ENCODE data around the gene LAMA2. TPM values are rescaled to one million over a fixed set of nuclear protein-coding genes. Genes with fewer than 3 reads are reported as not detected.

The LAMA2 gene
- polyA plus RNA-seq, 1 donor from 2014 or later: 2.5 TPM

- no peak overlapping the region for H3K4me2 ChIP-seq (ENCODE audit: low read length)
- H3K9ac ChIP-seq (ENCODE audit: low read length): no peak overlapping the region
- no peaks in the 10 kb centered on the region for H3K9me2 ChIP-seq (ENCODE audit: insufficient read depth, low read length)
- no peaks in the 10 kb centered on the region for H4K20me1 ChIP-seq (ENCODE audit: insufficient read depth)
- H3K27ac ChIP-seq (ENCODE audit: low read length): no peak overlapping the region
- no peaks in the 10 kb centered on the region for H3K9me3 ChIP-seq (ENCODE audit: low read length)
- H2AFZ ChIP-seq (ENCODE audit: low read depth, low read length): no peak overlapping the region
- H3K4me3 ChIP-seq (ENCODE audit: low read length): no peak overlapping the region
- no peaks in the 10 kb centered on the region for H3K79me2 ChIP-seq (replicated peaks; ENCODE audit: insufficient read depth, low read length)
- TF ChIP-seq, protein P1, sequence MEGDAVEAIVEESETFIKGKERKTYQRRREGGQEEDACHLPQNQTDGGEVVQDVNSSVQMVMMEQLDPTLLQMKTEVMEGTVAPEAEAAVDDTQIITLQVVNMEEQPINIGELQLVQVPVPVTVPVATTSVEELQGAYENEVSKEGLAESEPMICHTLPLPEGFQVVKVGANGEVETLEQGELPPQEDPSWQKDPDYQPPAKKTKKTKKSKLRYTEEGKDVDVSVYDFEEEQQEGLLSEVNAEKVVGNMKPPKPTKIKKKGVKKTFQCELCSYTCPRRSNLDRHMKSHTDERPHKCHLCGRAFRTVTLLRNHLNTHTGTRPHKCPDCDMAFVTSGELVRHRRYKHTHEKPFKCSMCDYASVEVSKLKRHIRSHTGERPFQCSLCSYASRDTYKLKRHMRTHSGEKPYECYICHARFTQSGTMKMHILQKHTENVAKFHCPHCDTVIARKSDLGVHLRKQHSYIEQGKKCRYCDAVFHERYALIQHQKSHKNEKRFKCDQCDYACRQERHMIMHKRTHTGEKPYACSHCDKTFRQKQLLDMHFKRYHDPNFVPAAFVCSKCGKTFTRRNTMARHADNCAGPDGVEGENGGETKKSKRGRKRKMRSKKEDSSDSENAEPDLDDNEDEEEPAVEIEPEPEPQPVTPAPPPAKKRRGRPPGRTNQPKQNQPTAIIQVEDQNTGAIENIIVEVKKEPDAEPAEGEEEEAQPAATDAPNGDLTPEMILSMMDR (IDR thresholded peaks at IDR 0.05; ENCODE audit: poor library complexity, severe bottlenecking): no peak
- no peaks in the 10 kb centered on the region for H3K36me3 ChIP-seq (ENCODE audit: insufficient read depth, low read length)
- H3F3A ChIP-seq (ENCODE audit: insufficient read depth, low read length, poor library complexity, severe bottlenecking): no peaks in the 10 kb centered on the region
- H3K27me3 ChIP-seq (ENCODE audit: insufficient read depth, low read depth, low read length): no peaks in the 10 kb centered on the region
These were observed 656.1 kb downstream of the LAMA2 start for GRCh38 chr6:129539032-129539431.

DNA sequence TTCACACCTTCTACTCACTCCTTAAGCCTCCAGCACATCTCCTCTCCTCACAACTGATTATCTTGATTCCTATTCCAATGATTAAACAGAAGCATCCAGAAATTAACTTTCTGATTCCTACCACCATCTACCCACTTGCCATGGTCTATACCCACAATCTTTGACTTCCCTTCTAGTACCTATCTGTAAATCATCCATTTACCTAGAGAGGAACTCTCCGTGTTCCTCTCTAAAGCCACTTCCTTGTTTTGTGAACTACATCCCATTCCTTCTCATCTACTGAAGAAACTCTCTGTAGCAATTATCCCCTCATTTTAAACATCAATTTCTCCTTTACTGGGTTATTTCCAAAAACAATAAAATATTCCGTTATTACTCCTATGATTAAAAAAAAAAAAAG, 659.8 kb downstream of the LAMA2 start:
- no peak overlapping the region for H3K9ac ChIP-seq (ENCODE audit: low read length)
- H3K27ac ChIP-seq (ENCODE audit: low read length): no peak overlapping the region
- H4K20me1 ChIP-seq (ENCODE audit: insufficient read depth): no peaks in the 10 kb centered on the region
- no peaks in the 10 kb centered on the region for H3K27me3 ChIP-seq (ENCODE audit: insufficient read depth, low read depth, low read length)
- H2AFZ ChIP-seq (ENCODE audit: low read depth, low read length): no peak overlapping the region
- H3K36me3 ChIP-seq (ENCODE audit: insufficient read depth, low read length): no peaks in the 10 kb centered on the region
- H3F3A ChIP-seq (ENCODE audit: insufficient read depth, low read length, poor library complexity, severe bottlenecking): no peaks in the 10 kb centered on the region
- no peaks in the 10 kb centered on the region for H3K9me2 ChIP-seq (ENCODE audit: insufficient read depth, low read length)
- H3K4me3 ChIP-seq (ENCODE audit: low read length): no peak overlapping the region
- TF ChIP-seq TAF1 (IDR thresholded peaks at IDR 0.05; ENCODE audit: low read depth) (no peak), MXI1 (conservative IDR thresholded peaks at IDR 0.05; ENCODE audit: poor library complexity, severe bottlenecking) (no peak), RAD21 (conservative IDR thresholded peaks at IDR 0.05) (no peak), EP300 (conservative IDR thresholded peaks at IDR 0.05; ENCODE audit: poor library complexity, severe bottlenecking) (no peak), SMC3 (conservative IDR thresholded peaks at IDR 0.05; ENCODE audit: poor library complexity) (no peak)
- TF ChIP-seq, protein P1 (IDR thresholded peaks at IDR 0.05; ENCODE audit: poor library complexity, severe bottlenecking): no peak
- H3K79me2 ChIP-seq (replicated peaks; ENCODE audit: insufficient read depth, low read length): no peaks in the 10 kb centered on the region
- no peak overlapping the region for H3K4me2 ChIP-seq (ENCODE audit: low read length)
- H3K9me3 ChIP-seq (ENCODE audit: low read length): no peaks in the 10 kb centered on the region

GRCh38 chr6:129543981-129544380, 661.0 kb downstream of the LAMA2 start:
- Histone ChIP-seq H3K27me3 (ENCODE audit: insufficient read depth, low read depth, low read length) (no peaks in the 10 kb centered on the region), H4K20me1 (ENCODE audit: insufficient read depth) (no peaks in the 10 kb centered on the region), H3K9ac (ENCODE audit: low read length) (no peak overlapping the region), H3K27ac (ENCODE audit: low read length) (no peak overlapping the region), H3K4me2 (ENCODE audit: low read length) (no peak overlapping the region), H3K9me2 (ENCODE audit: insufficient read depth, low read length) (no peaks in the 10 kb centered on the region), H3K36me3 (ENCODE audit: insufficient read depth, low read length) (no peaks in the 10 kb centered on the region), H3K4me3 (ENCODE audit: low read length) (no peak overlapping the region), H2AFZ (ENCODE audit: low read depth, low read length) (no peak overlapping the region), H3F3A (ENCODE audit: insufficient read depth, low read length, poor library complexity, severe bottlenecking) (no peaks in the 10 kb centered on the region), H3K9me3 (ENCODE audit: low read length) (no peaks in the 10 kb centered on the region), H3K79me2 (replicated peaks; ENCODE audit: insufficient read depth, low read length) (no peaks in the 10 kb centered on the region)
- TF ChIP-seq MXI1 (conservative IDR thresholded peaks at IDR 0.05; ENCODE audit: poor library complexity, severe bottlenecking) (no peak), EP300 (conservative IDR thresholded peaks at IDR 0.05; ENCODE audit: poor library complexity, severe bottlenecking) (no peak), TAF1 (IDR thresholded peaks at IDR 0.05; ENCODE audit: low read depth) (no peak), SMC3 (conservative IDR thresholded peaks at IDR 0.05; ENCODE audit: poor library complexity) (no peak)
